Pancreas (tissue), 10 donors: ENCODE data around the gene LCN10. TPM values are rescaled to one million over a fixed set of nuclear protein-coding genes. Genes with fewer than 3 reads are reported as not detected.

Experiments
- ATAC-seq, 4 donors: fragments of 200-7000 bp; cut with Tn5 transposase; one replicate each; pipeline versions ENCODE4 v1.8.0 to v1.9.1; 2020; ENCODE audit warnings: mild to moderate bottlenecking in 4 of 4, moderate library complexity in 4 of 4
- DNase-seq, 6 donors: peaks; one replicate each; pipeline ENCODE4 v3.0.0-alpha.2; 2020
- FAIRE-seq: peaks from 2 replicates; lab custom pipeline; 2012; peaks lifted over from hg19 to GRCh38; lab: Jason Lieb, UNC
- H3K27ac ChIP-seq, 4 donors: fragments of 200-600 bp; sonication (generic); 1 replicate in 3 of 4; 2 replicates in 1 of 4; pipeline versions ENCODE4 v1.5.0 to v1.8.0; 2020
- H3K27me3 ChIP-seq, 4 donors: fragments of 200-600 bp; one replicate each; pipeline ENCODE4 v1.8.0; 2021
- H3K36me3 ChIP-seq, 3 donors: fragments of 200-600 bp; sonication (generic) in 1 of 3; one replicate each; pipeline versions ENCODE4 v1.5.0 to v1.8.0; 2020 to 2021
- H3K4me1 ChIP-seq, 3 donors: fragments of 200-600 bp; one replicate each; pipeline ENCODE4 v1.8.0; 2021
- H3K4me3 ChIP-seq, 4 donors: fragments of 200-600 bp; sonication (generic) in 2 of 4; one replicate each; pipeline versions ENCODE4 v1.5.0 to v1.8.0; 2020 to 2021
- H3K9me3 ChIP-seq, 4 donors: fragments of 200-600 bp; one replicate each; pipeline ENCODE4 v1.8.0; 2021
- CTCF ChIP-seq, 4 donors: fragments of 200-600 bp; sonication (generic) in 3 of 4; IDR thresholded peaks; one replicate each; pipeline versions ENCODE4 v1.5.0 to v1.8.0; 2021; ENCODE audit warnings: antibody characterized with exemption in 4 of 4
- WGBS, 2 donors: extraction: QIAGEN DNeasy Blood & Tissue Kit; methylation state at CpG; one replicate each; pipeline ENCODE4 v1.1.7; 2013; 5-methylcytosine and 5-hydroxymethylcytosine counted together
- intact Hi-C, 3 donors: fragments of 100-400 bp; cut with DNase I; formaldehyde crosslinking; loops; one replicate each; pipeline versions ENCODE4 v1.11.1 to v1.14.2; 2022
- polyA plus RNA-seq, 2 donors: library from polyadenylated mRNA; stranded (reverse); fragments of 200-250 nt; gene quantifications; one replicate each; pipeline ENCODE4 v1.2.3, GENCODE V29; 2013
- total RNA-seq, 6 donors: library from RNA; stranded (reverse); fragmentation: NEBNext Ultra II Directional in 4 of 6; extraction: Animal tissue kit (Norgen Biotek cat#: 25700) in 4 of 6; gene quantifications; one replicate each; pipeline versions ENCODE4 v1.2.1 to v1.2.4, GENCODE V29; 2021 to 2023
- donor health status: healthy with polysubstance abuse.
- donor health status: DM: no; HTN: no; CAD: no; lungs with moderate emphysema.
- donor health status: DM: no; HTN: no; CAD: no.
- donor health status: control.
- donor health status: control.
- donor health status: Bipolar disorder and iron deficiency.
- donor health status: DM: yes; HTN: yes; CAD: no.
- donor health status: DM: no; HTN: no; CAD: no.
- donor health status: DM: no; HTN: no; CAD: no.
- donor health status: DM: yes; HTN: yes; CAD: no.

Gene LCN10
- total and polyA plus RNA-seq, 8 donors: 0.16 to 54.0 (median 1.6) TPM

- DNase-seq (no peak), FAIRE-seq (no peak), ATAC-seq (no peak)
- Histone ChIP-seq H3K27me3 (no peaks in the 10 kb centered on the region), H3K27ac (no peak overlapping the region), H3K36me3 (no peaks in the 10 kb centered on the region), H3K9me3 (no peaks in the 10 kb centered on the region), H3K4me1 (peaks cover 0 to 6% (median 3%) of the 10 kb centered on the region in 3 donors), H3K4me3 (no peak overlapping the region)
- intact Hi-C loops: loop anchor here in 1 of 3 donors (10.0 kb wide), 1 partner anchor 230 kb away; the partner anchor contains the start of gene SEC16A
- WGBS, 2 donors: 72 to 74% methylated on average over 8 of the region's 8 CpGs
- TF ChIP-seq CTCF (IDR thresholded peaks at IDR 0.05): no peak
Measured at GRCh38 chr9:136714893-136715274, 27.9 kb downstream of the LCN10 start.

- H3K27ac ChIP-seq: no peak overlapping the region
- H3K36me3 ChIP-seq: no peaks in the 10 kb centered on the region
Measured at GRCh38 chr9:136714096-136714892, 28.4 kb downstream of the LCN10 start.

GRCh38 chr9:136713550-136713949 is 29.2 kb downstream of the LCN10 start:
- no peak for FAIRE-seq
- no peaks in the 10 kb centered on the region for H3K36me3 ChIP-seq
- no peaks in the 10 kb centered on the region for H3K27me3 ChIP-seq
- peaks cover 0 to 6% (median 3%) of the 10 kb centered on the region in 3 donors for H3K4me1 ChIP-seq
- no peaks in the 10 kb centered on the region for H3K9me3 ChIP-seq
- no peak overlapping the region for H3K27ac ChIP-seq
- no peak for TF ChIP-seq CTCF (IDR thresholded peaks at IDR 0.05)
- intact Hi-C loops: loop anchor here in 1 of 3 donors (10.0 kb wide), 1 partner anchor 229 kb away; the partner anchor contains the start of gene SEC16A
- peak overlapping the region in 2 of 4 donors; percentile 57 for H3K4me3 ChIP-seq
- 68 to 76% methylated on average over 8 of the region's 8 CpGs for WGBS, 2 donors
- ATAC-seq: no peak
- peak in 4 of 6 donors; percentile 25 to 77 (median 66) for DNase-seq

More at GRCh38 chr9:136714096-136714892, 28.4 kb downstream of the LCN10 start:
- DNase-seq: peak in 3 of 6 donors; percentile 20 to 75 (median 49)
- ATAC-seq: no peak
- 77 to 85% methylated on average over 17 of the region's 17 CpGs for WGBS, 2 donors
- peaks cover 0 to 6% (median 3%) of the 10 kb centered on the region in 3 donors for H3K4me1 ChIP-seq
- FAIRE-seq: no peak
- no peak overlapping the region for H3K4me3 ChIP-seq
- no peak for TF ChIP-seq CTCF (IDR thresholded peaks at IDR 0.05)
- H3K9me3 ChIP-seq: no peaks in the 10 kb centered on the region
- intact Hi-C loops: loop anchor here in 1 of 3 donors (10.0 kb wide), 1 partner anchor 229 kb away; the partner anchor contains the start of gene SEC16A
- no peaks in the 10 kb centered on the region for H3K27me3 ChIP-seq

- H3K4me1 ChIP-seq: peaks cover 0 to 6% (median 3%) of the 10 kb centered on the region in 3 donors
- DNase-seq: peak in 4 of 6 donors; percentile 33 to 86 (median 68)
- no peak for FAIRE-seq
- peak overlapping the region; percentile 37 to 57 (median 48) for H3K4me3 ChIP-seq
- peak in 1 of 4 donors; percentile 4 for ATAC-seq
- no peak overlapping the region for H3K27ac ChIP-seq
- WGBS, 2 donors: 7 to 10% methylated on average over 37 to 55 of the region's 56 CpGs
- no peaks in the 10 kb centered on the region for H3K27me3 ChIP-seq
- no peak for TF ChIP-seq CTCF (IDR thresholded peaks at IDR 0.05)
- H3K36me3 ChIP-seq: no peaks in the 10 kb centered on the region
- no peaks in the 10 kb centered on the region for H3K9me3 ChIP-seq
- intact Hi-C loops: loop anchor here in 1 of 3 donors (10.0 kb wide), 1 partner anchor 228 kb away; the partner anchor contains the start of gene SEC16A
Measured at GRCh38 chr9:136712690-136713544, 29.8 kb downstream of the LCN10 start.
